Kidney epithelial cell (primary cell): Measurements from ENCODE around the gene TMPRSS13. TPM values are rescaled to one million over a fixed set of nuclear protein-coding genes. Genes with fewer than 3 reads are reported as not detected.
"Not testable (repeated sequence)": the region's sequence is repeated elsewhere in the genome, so short reads cannot be mapped to it uniquely, and the experiment has no call there.

ENCODE experiments used
- DNase-seq: peaks from one replicate; pipeline ENCODE4 v3.0.0-alpha.2; 2010; ENCODE audit warnings: low read depth
- H3K27me3 ChIP-seq: 2 replicates; pipeline ENCODE4 v1.6.0; 2011; ENCODE audit warnings: low read length; ENCODE audit not compliant: control insufficient read depth, insufficient read depth
- H3K36me3 ChIP-seq: 2 replicates; pipeline ENCODE4 v1.5.1; 2011; ENCODE audit warnings: low read length; ENCODE audit not compliant: control insufficient read depth, insufficient read depth
- H3K4me3 ChIP-seq: 2 replicates; pipeline ENCODE4 v1.5.1; 2011; ENCODE audit warnings: low read depth, mild to moderate bottlenecking, control low read depth, low read length
- total RNA-seq: library from RNA; depleted of rRNA; stranded (reverse); fragments of >200 nt; gene quantifications from 2 replicates; pipeline ENCODE4 v1.2.3, GENCODE V29; 2015
- TF ChIP-seq, protein P1 (sequence below): IDR thresholded peaks from 2 replicates; pipeline ENCODE4 v1.5.1; 2011; ENCODE audit warnings: mild to moderate bottlenecking, moderate library complexity, low read length, control low read depth, inconsistent platforms; ENCODE audit not compliant: insufficient read depth, poor library complexity, severe bottlenecking

The TMPRSS13 gene
- total RNA-seq, 1 donor from 2014 or later: not detected

DNA sequence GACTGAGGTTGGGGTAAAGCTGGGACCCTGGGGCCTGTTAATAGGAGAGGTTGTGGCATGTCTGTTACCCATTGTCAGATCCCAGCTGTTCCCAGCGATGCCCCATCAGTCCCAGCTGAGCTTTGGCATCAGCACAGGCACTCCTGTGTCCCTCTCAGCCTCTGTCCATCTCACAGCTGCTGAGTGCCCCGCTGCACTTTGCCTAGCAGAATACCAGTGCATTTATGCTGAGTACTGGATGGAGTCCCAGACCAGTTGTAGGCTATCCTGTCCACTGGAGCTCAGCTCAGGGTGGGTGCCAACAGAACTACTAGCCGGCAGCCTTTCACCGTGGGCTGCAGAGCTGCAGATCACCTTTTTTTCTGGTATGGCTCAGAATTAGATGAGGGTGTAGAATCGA is 62.7 kb downstream of the TMPRSS13 start:
- Histone ChIP-seq H3K27me3 (no peaks in the 10 kb centered on the region), H3K36me3 (no peaks in the 10 kb centered on the region), H3K4me3 (no peak overlapping the region)
- TF ChIP-seq, protein P1, sequence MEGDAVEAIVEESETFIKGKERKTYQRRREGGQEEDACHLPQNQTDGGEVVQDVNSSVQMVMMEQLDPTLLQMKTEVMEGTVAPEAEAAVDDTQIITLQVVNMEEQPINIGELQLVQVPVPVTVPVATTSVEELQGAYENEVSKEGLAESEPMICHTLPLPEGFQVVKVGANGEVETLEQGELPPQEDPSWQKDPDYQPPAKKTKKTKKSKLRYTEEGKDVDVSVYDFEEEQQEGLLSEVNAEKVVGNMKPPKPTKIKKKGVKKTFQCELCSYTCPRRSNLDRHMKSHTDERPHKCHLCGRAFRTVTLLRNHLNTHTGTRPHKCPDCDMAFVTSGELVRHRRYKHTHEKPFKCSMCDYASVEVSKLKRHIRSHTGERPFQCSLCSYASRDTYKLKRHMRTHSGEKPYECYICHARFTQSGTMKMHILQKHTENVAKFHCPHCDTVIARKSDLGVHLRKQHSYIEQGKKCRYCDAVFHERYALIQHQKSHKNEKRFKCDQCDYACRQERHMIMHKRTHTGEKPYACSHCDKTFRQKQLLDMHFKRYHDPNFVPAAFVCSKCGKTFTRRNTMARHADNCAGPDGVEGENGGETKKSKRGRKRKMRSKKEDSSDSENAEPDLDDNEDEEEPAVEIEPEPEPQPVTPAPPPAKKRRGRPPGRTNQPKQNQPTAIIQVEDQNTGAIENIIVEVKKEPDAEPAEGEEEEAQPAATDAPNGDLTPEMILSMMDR: no peak
- DNase-seq: no peak

GRCh38 chr11:117865546-117865945 is 63.7 kb downstream of the TMPRSS13 start:
- not testable (repeated sequence) for DNase-seq, H3K4me3 ChIP-seq, H3K27me3 ChIP-seq, H3K36me3 ChIP-seq

DNA sequence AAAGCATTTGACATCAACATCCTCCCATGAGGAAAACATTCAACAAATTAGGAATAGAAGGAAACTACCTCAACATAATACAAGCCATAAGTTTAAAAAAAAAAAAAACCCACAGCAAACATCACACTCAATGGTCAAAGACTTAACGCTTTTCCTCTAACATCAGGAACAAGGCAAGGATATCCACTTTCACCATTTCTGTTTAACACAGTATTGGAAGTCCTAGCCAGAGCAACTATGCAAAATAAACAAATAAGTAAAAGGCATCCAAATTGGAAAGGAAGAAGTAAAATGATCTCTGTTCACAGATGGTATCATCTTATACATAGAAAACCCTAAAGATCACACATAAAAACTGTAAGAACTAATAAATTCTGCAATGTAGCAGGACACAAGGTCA is 65.8 kb downstream of the TMPRSS13 start:
- no peaks in the 10 kb centered on the region for H3K27me3 ChIP-seq
- H3K36me3 ChIP-seq: no peaks in the 10 kb centered on the region
- TF ChIP-seq, protein P1: no peak
- no peak overlapping the region for H3K4me3 ChIP-seq
- no peak for DNase-seq

DNA sequence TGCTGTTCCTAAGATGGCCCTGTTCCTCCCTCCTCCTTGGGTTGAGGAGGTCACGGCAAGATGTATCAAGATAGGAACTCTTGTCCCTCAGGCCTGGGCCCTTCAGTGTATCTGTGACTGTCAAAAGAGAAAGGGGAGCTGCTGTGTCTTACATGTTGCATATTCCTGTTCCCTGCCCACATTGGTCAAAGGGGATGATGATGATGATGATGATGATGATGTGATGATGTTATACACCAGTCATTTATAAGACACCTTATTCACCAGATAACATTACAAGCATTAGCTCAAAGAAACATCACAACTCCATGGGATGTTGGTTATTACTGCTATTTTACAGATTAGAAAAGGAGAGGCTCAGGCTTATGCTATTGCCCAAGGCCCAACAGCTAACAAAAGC is 66.4 kb downstream of the TMPRSS13 start:
- TF ChIP-seq, protein P1: no peak
- H3K27me3 ChIP-seq: no peaks in the 10 kb centered on the region
- no peaks in the 10 kb centered on the region for H3K36me3 ChIP-seq
- DNase-seq: no peak
- H3K4me3 ChIP-seq: no peak overlapping the region

GRCh38 chr11:117862019-117862725 is 67.0 kb downstream of the TMPRSS13 start:
- TF ChIP-seq, protein P1: no peak
- Histone ChIP-seq H3K27me3 (no peaks in the 10 kb centered on the region), H3K36me3 (no peaks in the 10 kb centered on the region), H3K4me3 (no peak overlapping the region)
- no peak for DNase-seq

DNA sequence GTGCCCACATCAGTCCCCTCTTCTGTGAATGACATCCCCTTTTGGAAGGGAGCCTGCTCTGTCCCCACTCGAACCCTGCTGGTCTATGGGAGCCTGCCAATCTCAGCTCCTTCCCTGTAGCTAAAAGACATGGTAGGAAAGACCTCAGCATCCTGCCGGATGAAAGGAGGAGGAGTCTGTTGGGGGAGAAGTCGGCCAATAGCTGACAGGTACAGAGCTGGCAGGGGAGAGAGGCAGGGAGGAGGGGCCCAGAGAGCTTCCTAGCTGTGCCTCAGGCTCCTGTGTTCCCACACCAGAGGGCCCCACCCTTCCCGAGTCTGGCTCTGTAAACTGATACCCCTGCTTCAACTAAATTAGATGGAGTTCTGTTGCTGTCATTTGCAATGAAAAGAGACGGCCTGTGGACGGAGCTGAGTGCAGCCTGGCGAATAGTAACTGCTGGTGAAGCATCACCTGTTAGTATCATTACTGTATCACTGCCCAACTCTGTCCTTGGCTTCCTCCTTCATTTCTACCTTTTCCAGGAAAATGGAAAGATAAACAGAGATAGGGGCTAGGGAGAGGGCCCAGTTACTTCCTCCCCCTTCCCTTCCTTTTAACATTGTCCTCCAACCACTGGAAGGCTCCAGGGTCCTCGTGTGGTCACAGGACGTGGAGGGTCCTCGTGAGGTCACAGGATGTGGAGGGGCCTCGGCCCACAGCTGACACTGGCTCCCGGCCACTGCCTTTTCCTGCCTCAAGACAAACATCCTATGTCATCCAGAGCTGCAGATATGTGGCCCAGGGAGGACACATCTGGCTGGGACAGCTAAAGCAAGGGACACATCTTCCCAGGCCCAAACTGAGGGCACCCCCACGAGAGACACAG is 67.8 kb downstream of the TMPRSS13 start:
- Histone ChIP-seq H3K27me3 (no peaks in the 10 kb centered on the region), H3K36me3 (no peaks in the 10 kb centered on the region), H3K4me3 (no peak overlapping the region)
- TF ChIP-seq, protein P1: no peak
- no peak for DNase-seq
